Activated CD8-positive, alpha-beta memory T cell treated with anti-CD3 and anti-CD28 coated beads for 1 hour (primary cell): ENCODE results near the gene HOMER3.
A peak's percentile ranks its signal among the peaks of the same experiment; 100 is the strongest.
"Not testable (repeated sequence)": the region's sequence is repeated elsewhere in the genome, so short reads cannot be mapped to it uniquely, and the experiment has no call there.

Experiments
- DNase-seq, 2 donors: peaks; one replicate each; pipeline ENCODE4 v3.0.0-alpha.2; 2020; ENCODE audit warnings: low read depth in 1 of 2; ENCODE audit errors: extremely low read depth in 1 of 2

The HOMER3 gene

DNA sequence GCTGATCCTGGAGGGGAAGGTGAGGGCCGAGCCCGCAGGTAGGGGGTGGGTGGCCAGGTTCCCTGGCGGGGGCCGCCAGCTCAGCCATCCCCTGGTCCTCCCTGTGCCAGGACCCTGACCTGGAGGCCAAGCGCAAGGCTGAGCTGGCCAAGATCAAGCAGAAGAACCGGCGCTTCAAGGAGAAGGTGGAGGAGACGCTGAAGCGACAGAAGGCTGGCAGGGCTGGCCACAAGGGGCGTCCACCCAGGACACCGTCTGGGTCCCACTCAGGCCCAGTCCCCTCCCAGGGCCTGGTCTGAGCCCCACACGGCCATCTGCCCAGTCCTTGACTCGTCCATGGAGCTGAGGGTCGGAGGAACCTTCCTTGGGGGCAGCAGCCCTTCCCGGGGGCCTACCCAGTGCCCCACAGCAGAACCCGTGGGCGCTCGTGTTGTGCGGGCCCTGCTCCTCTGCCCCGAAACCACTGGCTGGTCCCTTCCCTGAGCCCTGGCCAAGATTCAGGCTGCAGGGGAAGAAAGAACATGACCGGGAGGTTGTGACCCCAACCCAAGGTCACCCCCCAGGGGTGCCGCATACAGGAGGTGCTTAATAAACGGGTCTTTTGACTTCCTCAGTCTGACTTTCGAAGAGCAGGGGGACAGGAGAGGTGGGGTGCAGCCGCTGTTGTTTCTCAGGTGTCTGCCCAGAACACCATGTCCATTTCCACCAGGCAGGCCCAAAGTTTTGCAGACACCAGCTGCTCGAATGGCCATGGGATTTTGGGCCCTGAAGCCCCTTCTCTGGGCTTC is 12.8 kb downstream of the HOMER3 start:
- DNase-seq = no peak

DNA sequence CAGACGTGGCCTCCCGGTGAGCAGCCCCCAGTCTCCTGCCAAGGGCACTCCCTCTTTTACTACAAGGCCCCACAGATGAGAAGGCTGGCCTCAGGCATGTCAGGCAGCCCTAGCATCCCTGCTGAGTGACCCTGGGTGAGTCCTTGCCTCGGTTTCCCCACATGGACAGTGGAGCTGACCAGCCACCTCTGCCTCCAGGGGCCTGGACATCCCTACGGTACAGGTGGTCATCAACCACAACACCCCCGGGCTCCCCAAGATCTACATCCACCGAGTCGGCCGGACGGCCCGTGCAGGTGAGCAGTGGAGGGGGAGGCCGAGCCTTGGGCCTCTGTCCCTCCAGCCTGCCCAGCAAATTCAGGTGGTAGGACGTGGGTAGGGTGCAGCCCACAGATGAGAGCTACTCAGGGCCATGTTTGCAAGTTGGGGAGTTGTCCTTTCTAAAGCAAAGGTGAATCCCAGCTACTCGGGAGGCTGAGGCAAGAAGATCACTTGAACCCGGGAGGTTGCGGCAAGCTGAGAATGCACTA is 16.3 kb downstream of the HOMER3 start:
- DNase-seq = no peak

DNA sequence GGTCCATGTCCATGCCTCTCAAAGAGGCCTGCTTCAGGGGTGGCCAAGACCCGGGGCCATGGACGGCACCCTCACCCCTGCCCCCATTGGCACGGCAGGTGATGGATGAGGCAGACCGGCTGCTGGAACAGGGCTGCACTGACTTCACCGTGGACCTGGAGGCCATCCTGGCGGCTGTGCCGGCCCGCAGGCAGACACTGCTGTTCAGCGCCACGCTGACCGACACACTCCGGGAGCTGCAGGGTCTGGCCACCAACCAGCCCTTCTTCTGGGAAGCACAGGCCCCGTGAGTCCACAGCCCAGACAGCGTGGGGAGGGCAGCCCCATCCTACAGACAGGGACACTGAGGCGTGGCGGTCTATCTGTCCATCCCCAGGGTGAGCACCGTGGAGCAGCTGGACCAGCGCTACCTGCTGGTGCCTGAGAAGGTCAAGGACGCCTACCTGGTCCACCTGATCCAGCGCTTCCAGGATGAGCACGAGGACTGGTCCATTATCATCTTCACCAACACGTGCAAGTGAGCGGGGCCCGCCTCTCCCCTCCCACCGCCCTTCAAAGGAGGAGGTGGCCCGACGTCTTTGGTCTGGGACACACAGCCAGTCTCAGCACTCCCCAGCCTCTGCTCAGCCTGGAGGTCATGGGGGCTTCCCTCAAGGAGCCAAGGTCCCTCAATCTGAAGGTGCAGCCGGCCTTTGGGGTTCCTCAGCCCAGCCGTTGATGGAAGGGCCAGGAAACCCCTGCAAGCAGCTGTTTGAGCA is 18.6 kb downstream of the HOMER3 start:
- no peak for DNase-seq

DNA sequence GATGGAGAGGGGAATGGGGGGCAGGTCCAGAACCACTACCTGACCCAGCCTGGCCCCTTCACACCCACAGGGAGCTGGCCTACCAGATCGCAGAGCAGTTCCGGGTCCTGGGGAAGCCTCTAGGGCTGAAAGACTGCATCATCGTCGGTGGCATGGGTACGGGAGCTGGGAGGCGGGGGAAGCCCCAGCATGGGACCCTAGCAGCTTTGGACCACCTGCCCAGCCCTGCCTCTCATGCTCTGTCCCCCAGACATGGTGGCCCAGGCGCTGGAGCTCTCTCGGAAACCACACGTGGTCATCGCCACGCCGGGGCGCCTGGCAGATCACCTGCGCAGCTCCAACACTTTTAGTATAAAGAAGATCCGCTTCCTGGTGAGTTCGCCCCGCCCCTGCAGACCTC is 19.4 kb downstream of the HOMER3 start:
- no peak for DNase-seq

DNA sequence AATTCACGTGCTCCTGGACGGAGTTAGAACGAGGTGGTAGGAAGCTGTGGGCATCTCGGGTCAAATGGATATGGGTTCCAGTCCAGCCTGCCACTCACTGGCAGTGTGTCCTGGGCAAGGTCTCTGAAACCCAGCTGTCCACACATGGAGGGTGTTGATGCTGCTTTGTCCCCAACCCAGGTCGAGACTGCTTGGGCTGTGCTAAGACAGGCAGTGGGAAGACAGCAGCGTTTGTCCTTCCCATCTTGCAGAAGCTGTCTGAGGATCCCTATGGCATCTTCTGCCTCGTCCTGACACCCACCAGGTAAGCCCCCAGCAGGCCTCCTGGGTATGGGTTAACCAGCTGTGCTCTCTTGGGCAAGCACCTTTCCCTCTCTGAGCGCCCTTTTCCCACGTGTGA is 20.6 kb downstream of the HOMER3 start:
- DNase-seq = no peak

DNA sequence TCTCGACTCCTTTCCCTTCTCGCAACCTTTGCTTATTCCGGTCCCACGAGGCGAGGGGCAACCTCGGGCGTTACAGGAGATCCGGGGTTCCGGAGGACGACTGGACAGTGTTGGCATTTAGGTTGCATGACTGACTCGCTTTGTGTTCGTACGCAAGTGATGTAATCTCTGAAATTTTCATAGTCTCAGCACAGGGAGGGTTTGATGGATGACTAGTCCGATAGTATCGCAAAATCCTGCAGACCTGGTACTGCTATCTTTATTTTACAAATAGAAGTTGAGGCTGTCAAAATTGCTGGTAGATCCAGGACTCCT is 21.2 kb downstream of the HOMER3 start:
- DNase-seq = no peak

DNA sequence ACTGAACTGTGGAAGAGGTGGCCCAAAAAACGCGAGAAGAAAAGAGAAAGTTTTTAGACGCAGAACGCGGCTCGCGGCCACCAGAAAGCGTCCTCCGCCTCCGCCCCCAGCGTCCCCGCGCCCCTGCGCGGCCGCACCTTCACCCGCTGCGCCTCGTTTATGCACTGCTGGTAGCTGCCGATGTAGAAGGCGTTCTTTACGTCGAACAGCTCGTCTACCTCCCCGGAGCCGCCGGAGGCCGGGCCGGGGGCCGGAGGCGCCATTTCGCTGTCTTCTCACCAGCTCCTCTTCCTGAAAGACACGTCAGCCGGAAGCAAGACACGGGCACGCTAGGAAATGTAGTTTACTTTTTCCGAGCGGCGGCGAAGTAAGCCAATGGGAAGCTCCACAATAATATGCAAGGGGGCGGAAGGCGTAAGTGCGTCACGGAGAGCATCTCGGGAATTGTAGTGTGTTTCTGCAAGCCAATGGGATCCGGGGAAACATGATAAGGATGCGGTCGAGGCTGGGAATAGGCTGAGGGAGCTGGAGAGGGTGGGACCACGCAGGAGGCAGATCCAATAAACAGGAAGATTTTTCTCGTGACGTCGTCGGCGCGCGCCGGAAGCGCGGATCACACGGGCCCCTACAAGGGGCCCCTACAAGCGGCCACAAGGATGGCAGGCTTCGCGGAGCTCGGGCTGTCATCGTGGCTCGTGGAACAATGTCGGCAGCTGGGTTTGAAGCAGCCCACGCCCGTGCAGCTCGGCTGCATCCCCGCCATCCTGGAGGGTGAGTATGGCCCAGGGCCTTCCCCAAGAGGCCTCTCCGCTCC is 21.7 kb downstream of the HOMER3 start, which contains the start of the genes COPE and DDX49:
Gene COPE (minus strand): TSS at position 302 of the 814 bp plus-strand sequence. CDS start 39 bp downstream, at position 263.
Gene DDX49 (plus strand): TSS at position 630 of the 814 bp plus-strand sequence. CDS start 27 bp downstream, at position 657.
- DNase-seq = peak; percentile 92 to 97

DNA sequence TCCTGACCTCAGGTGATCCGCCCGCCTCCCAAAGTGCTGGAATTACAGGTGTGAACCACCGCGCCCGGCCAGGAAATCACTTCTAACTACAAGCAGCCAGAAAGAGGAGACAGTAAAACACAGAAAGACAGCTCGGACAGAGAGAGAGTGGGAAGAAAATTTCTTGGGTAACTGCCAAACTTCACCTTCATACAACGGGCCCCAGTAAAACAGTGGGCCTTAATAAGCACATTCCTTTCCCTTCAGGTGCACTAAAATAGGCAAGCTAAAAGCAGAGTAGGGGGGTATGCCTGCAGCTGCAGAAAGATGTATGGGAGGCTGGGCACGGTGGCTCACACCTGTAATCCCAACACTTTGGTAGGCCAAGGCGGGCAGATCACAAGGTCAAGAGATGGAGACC is 23.4 kb downstream of the HOMER3 start:
- DNase-seq = not testable (repeated sequence)

DNA sequence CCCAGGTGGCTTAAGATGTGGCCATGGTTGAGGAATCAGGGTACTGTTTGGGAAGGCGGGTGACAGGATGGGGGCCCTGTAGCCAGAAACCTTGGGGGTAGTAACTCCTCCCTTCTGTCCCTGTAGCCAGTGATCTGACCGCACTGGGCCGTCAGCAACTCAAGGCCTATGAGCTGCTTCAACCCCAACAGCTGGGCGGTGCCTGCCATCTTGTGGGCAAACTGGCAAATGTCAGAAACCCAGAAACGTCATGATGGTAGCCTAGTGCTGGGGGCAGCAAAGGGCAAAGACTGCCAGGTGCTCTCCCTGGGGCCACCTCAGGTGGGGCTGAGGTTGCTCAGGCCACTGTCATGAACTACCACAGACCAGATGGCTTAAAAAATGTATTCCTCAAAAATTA is 25.4 kb downstream of the HOMER3 start:
- DNase-seq = peak in 1 of 2 donors; percentile 12

DNA sequence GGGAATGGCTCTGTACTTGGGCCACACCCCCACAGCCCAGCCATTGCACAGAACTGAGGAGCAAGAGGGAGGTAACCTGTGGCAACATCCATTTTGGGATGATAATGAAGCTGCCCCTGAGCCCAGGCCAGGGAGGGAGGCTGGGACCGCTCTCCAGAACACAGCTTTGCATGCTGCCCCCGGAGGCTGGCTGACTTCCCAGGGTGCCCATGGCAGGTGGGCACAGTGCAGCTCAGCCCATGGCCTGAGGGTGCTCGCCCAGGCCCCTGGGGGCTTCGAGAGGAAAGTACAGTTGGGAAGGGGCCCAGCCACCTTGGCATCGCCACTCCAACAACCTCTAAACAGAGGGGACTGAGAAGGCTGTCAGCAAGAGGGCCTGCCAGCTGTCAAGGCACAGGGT is 27.6 kb downstream of the HOMER3 start:
- no peak for DNase-seq

DNA sequence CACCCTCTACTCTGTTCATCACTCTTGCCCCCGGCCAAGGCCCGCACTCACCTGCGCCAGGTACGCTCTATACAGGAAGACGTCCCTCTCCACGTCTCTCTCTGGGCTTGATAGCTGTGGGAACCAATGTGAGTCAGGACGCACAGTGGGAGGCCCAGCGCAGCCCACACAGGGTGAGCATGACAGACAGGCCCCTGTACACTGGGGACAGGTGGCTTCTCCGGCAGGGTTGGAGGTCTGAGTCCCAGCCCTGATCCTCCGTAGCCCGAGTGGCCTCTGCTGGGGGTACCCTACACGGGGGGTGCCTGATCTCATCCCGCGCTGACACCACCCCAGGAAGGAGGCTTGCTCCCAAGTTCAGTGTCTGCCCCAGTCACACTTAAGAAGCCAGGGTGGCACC is 28.1 kb downstream of the HOMER3 start:
- DNase-seq = no peak

DNA sequence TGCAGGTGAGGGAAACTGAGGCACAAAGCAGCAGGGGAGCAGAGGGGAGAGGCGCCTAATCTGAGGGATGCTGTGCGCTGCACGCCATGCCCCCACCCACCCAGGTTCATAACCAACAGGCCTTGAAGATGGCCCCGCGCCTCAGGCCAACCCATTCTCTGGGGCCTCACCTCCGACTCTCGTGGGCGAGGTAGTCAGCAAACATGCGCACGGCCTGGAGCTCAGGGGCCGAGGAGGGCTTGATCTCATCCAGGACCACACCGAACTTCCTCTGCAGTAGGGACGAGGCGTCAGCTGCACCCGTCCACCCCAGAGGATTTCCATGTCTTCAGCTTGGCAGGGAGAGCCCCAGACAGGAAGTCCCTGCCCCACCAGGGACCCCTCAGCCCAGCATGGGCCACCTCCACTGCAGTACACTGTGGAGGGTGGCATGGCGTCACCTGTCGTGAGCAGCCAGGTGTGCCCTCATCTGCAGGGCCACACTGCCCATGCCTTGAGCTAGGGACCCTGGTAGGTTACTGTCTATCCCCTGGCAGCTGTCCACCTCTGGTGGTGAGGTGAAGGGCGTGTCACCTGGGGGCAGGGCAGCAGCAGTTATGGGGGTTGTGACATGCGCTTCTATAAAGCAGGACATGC is 30.1 kb downstream of the HOMER3 start:
- DNase-seq = no peak

DNA sequence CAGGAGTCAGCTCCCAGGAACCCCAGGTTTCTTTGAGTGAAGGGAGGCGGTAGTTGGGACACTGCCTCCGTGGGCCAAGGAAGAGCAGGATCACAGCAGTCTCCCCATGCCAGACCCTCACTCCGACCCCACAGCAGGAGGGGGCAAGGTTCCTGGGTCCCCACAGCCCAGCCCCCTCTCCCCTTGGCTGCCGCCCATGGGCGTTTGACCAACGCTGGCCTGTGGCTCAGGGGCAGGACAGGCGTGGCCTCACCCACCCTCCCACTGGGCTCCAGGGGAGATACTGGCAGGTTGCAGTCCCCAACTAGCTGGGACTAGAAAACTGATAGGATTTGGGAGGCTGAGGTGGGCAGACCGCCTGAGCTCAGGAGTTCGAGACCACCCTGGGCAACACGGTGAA is 31.0 kb downstream of the HOMER3 start:
- no peak for DNase-seq

DNA sequence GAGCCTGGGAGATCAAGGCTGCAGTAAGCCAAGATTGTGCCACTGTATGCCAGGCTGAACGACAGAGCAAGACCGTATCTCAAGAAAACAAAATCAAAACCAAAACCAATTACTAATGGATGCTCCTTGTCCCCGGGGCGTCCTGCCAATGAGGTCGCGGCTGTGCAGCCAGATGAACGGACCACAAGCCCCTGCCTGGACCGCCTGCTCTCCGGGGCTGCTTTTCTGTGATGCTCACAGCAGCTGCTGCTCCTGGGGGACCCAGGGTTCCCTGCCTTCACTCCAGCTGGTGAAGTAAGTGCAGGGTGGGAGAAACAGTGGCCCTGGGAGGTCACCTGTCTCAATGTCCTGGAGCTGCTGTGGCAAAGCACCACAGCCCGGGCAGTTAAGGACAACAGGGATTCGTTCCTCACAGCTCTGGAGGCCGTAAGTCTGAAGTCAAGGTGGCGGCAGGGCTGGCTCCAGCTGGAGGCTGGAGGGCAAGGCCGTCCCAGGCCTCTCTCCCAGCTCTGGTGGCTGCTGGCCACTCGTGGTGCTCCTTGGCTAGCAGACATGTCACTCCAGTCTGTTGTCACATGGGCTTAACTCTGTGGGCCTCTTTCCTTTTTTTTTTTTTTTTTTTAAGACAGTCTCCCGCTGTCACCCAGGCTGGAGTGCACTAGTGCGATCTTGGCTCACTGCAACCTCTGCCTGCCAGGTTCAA is 31.9 kb downstream of the HOMER3 start:
- DNase-seq = no peak

DNA sequence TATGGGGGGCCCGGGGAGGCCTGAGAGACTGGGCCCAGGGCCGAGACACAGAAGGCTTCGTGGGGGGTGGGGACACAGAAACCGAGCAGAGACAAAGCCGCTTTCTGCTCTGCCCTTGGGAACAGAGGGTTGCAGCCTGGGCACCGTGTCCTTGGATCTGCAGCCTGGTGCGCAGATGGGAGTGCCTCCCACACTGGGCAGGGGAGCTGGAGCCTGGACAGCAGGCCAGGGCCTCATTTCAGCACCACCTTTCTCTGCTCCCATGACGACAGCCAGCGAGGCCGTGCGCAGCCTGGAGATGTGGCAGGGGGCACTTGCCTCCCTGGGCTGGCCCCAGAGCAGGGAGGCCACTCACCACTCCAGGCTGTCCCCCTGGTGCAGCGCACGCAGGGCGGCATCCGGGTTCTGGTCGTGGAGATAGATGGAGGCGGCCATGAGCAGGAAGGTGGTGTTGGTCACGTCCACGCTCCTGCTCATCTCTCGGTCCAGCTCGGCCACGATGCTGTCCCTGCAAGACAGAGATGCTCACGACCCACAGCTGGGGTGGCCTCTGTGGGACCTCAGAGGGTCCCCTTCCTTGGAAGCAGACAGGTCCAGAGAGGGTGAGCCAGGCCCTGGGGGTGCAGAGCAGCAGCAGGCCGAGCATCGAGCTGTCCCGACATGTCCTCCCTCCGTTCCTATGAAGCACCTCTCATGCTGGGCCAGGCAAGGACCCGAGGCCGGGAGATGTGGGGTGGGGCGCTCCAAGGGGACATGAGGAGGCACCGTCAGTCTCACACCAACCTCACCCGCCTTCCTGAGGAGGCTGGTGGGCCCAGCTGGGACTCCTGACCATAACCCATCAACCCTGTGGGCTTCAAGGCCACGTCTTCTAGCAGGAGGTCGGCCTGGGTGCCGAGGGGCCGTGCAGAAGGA is 34.2 kb downstream of the HOMER3 start:
- DNase-seq = no peak

DNA sequence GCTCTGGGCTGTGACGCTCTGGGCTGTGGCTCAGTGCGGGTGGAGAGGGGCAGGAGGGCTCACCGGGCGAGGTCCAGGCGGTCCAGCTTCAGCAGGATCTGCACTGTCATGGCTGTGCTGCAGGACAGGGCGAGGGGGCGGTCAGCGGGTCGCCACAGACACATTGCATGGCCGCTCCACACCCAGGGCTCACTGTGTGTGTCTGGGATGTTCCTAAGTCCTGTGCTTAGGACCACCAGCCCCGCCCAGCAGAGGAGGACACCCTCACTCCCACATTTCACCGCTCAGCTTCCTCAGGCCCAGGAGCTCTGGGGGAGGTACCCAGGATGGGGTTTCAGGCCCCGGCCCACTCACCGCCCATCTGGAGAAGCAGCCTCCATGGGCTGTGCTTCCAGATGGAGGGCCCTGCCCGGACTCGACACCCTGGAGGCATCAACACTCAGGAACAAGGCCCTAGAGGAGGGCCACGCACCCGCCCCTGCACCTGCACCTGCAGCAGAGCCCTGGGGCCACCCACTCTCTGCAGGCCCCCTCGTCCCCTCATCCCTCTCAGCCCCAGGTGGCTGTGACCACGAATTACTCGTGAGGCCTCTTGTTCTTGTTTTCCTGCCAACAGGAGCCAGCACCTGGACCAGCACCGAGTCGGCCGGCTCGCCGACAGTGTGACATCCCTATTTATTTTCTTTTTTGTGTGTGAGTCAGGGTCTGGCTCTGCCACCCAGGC is 35.3 kb downstream of the HOMER3 start:
- DNase-seq = no peak

DNA sequence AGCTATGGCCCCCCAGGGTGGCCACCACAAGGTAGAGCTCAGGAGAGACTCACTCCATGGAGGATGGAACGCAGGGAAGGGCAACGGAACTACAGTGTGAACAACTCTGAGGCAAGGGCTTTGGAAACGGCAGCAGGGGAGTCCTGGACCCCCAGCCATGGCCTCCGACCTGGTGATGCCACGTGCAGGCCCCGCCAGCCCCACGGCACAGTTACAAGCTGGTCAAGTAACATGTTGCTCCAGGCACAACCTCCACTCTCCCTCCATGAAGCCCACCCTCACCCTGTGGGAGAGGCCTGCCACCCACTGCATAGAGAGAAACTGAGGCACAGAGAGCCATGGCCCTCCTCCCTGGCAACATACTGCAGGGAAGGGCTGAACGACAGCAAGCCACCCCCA is 36.0 kb downstream of the HOMER3 start:
- DNase-seq = no peak

DNA sequence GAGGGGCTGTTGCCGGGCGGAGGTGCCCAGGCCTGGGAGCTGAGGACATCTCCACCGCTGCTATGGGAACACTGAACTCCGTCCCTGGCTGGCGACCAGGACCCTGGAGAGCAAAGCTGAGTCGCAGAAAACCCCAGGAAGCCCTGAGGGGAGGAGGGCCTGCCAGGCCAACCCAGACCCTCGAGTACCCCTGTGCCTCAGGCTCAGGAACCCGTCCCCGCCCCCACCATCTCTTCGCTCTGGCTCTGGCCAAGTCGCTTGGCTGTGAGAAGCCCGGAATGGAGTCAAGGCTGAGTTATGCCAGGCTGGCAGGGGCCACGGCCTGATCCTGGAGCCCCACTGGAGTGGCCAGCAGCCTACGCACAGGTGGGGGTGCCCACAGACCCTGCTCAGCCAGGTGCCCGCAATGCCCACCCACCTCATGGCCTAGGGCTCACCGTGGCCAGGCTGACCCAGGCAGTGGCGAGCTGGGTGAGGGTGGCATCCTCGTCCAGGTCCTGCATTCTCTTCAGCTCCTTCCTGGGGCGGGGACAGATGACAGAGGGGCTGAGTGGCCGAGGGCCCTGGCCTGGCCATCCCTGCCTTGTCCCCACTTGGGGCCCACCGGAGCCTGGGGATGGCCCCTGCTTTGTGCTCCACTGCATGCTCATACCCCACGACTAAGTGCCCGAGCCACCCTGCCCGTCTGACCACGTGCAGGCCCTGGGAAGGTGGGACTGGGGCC is 36.5 kb downstream of the HOMER3 start:
- no peak for DNase-seq
